HepG2 (cell line): ENCODE data around the gene MTM1. TPM values are rescaled to one million over a fixed set of nuclear protein-coding genes. Genes with fewer than 3 reads are reported as not detected.

Experiments
- CENPX ChIP-seq: sonication (generic); formaldehyde crosslinking; IDR thresholded peaks from 2 replicates; pipeline ENCODE4 v1.9.0; 2021; ENCODE audit warnings: mild to moderate bottlenecking, missing genetic modification reagents, moderate library complexity
- CHD2 ChIP-seq: IDR thresholded peaks from 2 replicates; pipeline ENCODE4 v1.6.1; 2011; ENCODE audit warnings: low read depth, low read length, improper control_type of control experiment
- ELF4 ChIP-seq: sonication (generic); formaldehyde crosslinking; IDR thresholded peaks from 2 replicates; pipeline ENCODE4 v1.5.0; 2020; ENCODE audit warnings: missing genetic modification reagents, mild to moderate bottlenecking, moderate library complexity, borderline replicate concordance
- HOMEZ ChIP-seq: IDR thresholded peaks from 2 replicates; pipeline ENCODE4 v1.6.1; 2016; ENCODE audit warnings: low read depth
- ISL2 ChIP-seq: sonication (generic); formaldehyde crosslinking; IDR thresholded peaks from 2 replicates; pipeline ENCODE4 v1.5.0; 2020; ENCODE audit warnings: missing genetic modification reagents
- KDM1A ChIP-seq: IDR thresholded peaks from 2 replicates; pipeline ENCODE4 v1.6.1; 2016; ENCODE audit warnings: missing compliant biosample characterization
- MBNL3 ChIP-seq: fragments of 250-450 bp; sonication (Bioruptor Pico); conservative IDR thresholded peaks from 2 replicates; pipeline ENCODE4 v1.8.0; 2022; ENCODE audit warnings: mild to moderate bottlenecking, inconsistent platforms
- RFXAP ChIP-seq: sonication (generic); formaldehyde crosslinking; IDR thresholded peaks from 2 replicates; pipeline ENCODE4 v1.4.0; 2020; ENCODE audit warnings: missing genetic modification reagents, borderline replicate concordance
- ZFP36 ChIP-seq: fragments of 150-350 bp; IDR thresholded peaks from 2 replicates; pipeline ENCODE4 v1.6.1; 2018; ENCODE audit warnings: borderline replicate concordance, low read length, low read depth; ENCODE audit not compliant: partially characterized antibody
- ZFP36L2 ChIP-seq: sonication (generic); formaldehyde crosslinking; IDR thresholded peaks from 2 replicates; pipeline ENCODE4 v1.4.0; 2020; ENCODE audit warnings: missing genetic modification reagents
- ZKSCAN8 ChIP-seq: IDR thresholded peaks from 2 replicates; pipeline ENCODE4 v1.6.1; 2016; ENCODE audit warnings: borderline replicate concordance, missing genetic modification reagents, missing compliant biosample characterization
- ZNF3 ChIP-seq: IDR thresholded peaks from 2 replicates; pipeline ENCODE4 v1.7.0; 2017; ENCODE audit warnings: inconsistent platforms
- ZNF547 ChIP-seq: sonication (generic); formaldehyde crosslinking; IDR thresholded peaks from 2 replicates; pipeline ENCODE4 v1.5.1; 2020; ENCODE audit warnings: mild to moderate bottlenecking, missing genetic modification reagents
- ZNF614 ChIP-seq: IDR thresholded peaks from 2 replicates; pipeline ENCODE4 v1.6.1; 2018; ENCODE audit warnings: missing biosample characterization, missing genetic modification reagents, inconsistent platforms, borderline replicate concordance
- ZNF780A ChIP-seq: sonication (generic); formaldehyde crosslinking; IDR thresholded peaks from 2 replicates; pipeline ENCODE4 v1.8.0; 2022; ENCODE audit warnings: mild to moderate bottlenecking, missing genetic modification reagents, moderate library complexity
- ZSCAN12 ChIP-seq: sonication (generic); formaldehyde crosslinking; IDR thresholded peaks from 2 replicates; pipeline ENCODE4 v1.9.0; 2021; ENCODE audit warnings: mild to moderate bottlenecking, missing genetic modification reagents
- polyA plus RNA-seq, 8 experiments: library from polyadenylated mRNA; depleted of rRNA in 3 of 8; stranded (reverse) in 7 of 8; unstranded in 1 of 8; fragments of >200 nt; fragmentation: Illumina TruSeq in 4 of 8; extraction: Trizol in 4 of 8; gene quantifications; 2 replicates each; pipeline versions ENCODE4 v1.2.1 to v1.2.3, GENCODE V29; 2011 to 2016; ENCODE audit warnings: low read depth in 4 of 8, missing spikeins in 1 of 8, mixed read lengths in 1 of 8; ENCODE audit not compliant: insufficient read depth in 1 of 8
- total RNA-seq, 5 experiments: library from RNA; depleted of rRNA; stranded (reverse); fragments of >200 nt; fragmentation: Illumina TruSeq; extraction: Trizol; gene quantifications; 2 replicates each; pipeline ENCODE4 v1.2.3, GENCODE V29; 2016; ENCODE audit warnings: low read depth in 1 of 5
- TF ChIP-seq, protein P1 (sequence below): sonication (generic); formaldehyde crosslinking; IDR thresholded peaks from 2 replicates; pipeline ENCODE4 v1.9.0; 2021; ENCODE audit warnings: missing genetic modification reagents, borderline replicate concordance
- TF ChIP-seq, protein P2 (sequence below): sonication (generic); formaldehyde crosslinking; IDR thresholded peaks from 2 replicates; pipeline ENCODE4 v1.5.0; 2020; ENCODE audit warnings: mild to moderate bottlenecking, missing genetic modification reagents, borderline replicate concordance
- TF ChIP-seq, protein P3 (sequence below): sonication (generic); formaldehyde crosslinking; IDR thresholded peaks from 2 replicates; pipeline ENCODE4 v1.4.0; 2020; ENCODE audit warnings: low read depth, mild to moderate bottlenecking, missing genetic modification reagents

The MTM1 gene
- total and polyA plus RNA-seq, 2 of the 13 experiments (the other 11 are each of a cell fraction or from before 2014, with no cell fraction given), result 12.0 to 15.2 TPM

- TF ChIP-seq, protein P1, sequence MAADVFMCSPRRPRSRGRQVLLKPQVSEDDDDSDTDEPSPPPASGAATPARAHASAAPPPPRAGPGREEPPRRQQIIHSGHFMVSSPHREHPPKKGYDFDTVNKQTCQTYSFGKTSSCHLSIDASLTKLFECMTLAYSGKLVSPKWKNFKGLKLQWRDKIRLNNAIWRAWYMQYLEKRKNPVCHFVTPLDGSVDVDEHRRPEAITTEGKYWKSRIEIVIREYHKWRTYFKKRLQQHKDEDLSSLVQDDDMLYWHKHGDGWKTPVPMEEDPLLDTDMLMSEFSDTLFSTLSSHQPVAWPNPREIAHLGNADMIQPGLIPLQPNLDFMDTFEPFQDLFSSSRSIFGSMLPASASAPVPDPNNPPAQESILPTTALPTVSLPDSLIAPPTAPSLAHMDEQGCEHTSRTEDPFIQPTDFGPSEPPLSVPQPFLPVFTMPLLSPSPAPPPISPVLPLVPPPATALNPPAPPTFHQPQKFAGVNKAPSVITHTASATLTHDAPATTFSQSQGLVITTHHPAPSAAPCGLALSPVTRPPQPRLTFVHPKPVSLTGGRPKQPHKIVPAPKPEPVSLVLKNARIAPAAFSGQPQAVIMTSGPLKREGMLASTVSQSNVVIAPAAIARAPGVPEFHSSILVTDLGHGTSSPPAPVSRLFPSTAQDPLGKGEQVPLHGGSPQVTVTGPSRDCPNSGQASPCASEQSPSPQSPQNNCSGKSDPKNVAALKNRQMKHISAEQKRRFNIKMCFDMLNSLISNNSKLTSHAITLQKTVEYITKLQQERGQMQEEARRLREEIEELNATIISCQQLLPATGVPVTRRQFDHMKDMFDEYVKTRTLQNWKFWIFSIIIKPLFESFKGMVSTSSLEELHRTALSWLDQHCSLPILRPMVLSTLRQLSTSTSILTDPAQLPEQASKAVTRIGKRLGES (CRISPR knock-in tag), result no peak
- TF ChIP-seq ELF4 (CRISPR knock-in tag) (no peak), HOMEZ (no peak), RFXAP (CRISPR knock-in tag) (no peak), ZNF547 (CRISPR knock-in tag) (no peak), ISL2 (no peak), ZFP36L2 (CRISPR knock-in tag) (no peak), ZKSCAN8 (no peak), ZNF780A (CRISPR knock-in tag) (no peak; the same call in 1 of the 2 replicates), ZSCAN12 (no peak), KDM1A (CRISPR knock-in tag) (no peak), CHD2 (no peak), MBNL3 (no peak), ZNF614 (CRISPR knock-in tag) (no peak), ZNF3 (CRISPR knock-in tag) (no peak), ZFP36 (no peak), CENPX (CRISPR knock-in tag) (no peak)
- TF ChIP-seq, protein P2, sequence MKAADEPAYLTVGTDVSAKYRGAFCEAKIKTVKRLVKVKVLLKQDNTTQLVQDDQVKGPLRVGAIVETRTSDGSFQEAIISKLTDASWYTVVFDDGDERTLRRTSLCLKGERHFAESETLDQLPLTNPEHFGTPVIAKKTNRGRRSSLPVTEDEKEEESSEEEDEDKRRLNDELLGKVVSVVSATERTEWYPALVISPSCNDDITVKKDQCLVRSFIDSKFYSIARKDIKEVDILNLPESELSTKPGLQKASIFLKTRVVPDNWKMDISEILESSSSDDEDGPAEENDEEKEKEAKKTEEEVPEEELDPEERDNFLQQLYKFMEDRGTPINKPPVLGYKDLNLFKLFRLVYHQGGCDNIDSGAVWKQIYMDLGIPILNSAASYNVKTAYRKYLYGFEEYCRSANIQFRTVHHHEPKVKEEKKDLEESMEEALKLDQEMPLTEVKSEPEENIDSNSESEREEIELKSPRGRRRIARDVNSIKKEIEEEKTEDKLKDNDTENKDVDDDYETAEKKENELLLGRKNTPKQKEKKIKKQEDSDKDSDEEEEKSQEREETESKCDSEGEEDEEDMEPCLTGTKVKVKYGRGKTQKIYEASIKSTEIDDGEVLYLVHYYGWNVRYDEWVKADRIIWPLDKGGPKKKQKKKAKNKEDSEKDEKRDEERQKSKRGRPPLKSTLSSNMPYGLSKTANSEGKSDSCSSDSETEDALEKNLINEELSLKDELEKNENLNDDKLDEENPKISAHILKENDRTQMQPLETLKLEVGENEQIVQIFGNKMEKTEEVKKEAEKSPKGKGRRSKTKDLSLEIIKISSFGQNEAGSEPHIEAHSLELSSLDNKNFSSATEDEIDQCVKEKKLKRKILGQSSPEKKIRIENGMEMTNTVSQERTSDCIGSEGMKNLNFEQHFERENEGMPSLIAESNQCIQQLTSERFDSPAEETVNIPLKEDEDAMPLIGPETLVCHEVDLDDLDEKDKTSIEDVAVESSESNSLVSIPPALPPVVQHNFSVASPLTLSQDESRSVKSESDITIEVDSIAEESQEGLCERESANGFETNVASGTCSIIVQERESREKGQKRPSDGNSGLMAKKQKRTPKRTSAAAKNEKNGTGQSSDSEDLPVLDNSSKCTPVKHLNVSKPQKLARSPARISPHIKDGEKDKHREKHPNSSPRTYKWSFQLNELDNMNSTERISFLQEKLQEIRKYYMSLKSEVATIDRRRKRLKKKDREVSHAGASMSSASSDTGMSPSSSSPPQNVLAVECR (CRISPR knock-in tag), result peak; percentile 40; the same call in 1 of the 2 replicates
- TF ChIP-seq, protein P3, sequence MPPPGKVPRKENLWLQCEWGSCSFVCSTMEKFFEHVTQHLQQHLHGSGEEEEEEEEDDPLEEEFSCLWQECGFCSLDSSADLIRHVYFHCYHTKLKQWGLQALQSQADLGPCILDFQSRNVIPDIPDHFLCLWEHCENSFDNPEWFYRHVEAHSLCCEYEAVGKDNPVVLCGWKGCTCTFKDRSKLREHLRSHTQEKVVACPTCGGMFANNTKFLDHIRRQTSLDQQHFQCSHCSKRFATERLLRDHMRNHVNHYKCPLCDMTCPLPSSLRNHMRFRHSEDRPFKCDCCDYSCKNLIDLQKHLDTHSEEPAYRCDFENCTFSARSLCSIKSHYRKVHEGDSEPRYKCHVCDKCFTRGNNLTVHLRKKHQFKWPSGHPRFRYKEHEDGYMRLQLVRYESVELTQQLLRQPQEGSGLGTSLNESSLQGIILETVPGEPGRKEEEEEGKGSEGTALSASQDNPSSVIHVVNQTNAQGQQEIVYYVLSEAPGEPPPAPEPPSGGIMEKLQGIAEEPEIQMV (CRISPR knock-in tag), result no peak
These were observed 20.9 kb upstream of the MTM1 start (continued) for GRCh38 chrX:150547375-150548115.
